Measurements from ENCODE around the gene SLC39A9. TPM values are rescaled to one million over a fixed set of nuclear protein-coding genes. Genes with fewer than 3 reads are reported as not detected.

The SLC39A9 gene
- total RNA-seq, 4 donors from 2014 or later: 50.2 to 64.1 (median 57.9) TPM

DNA sequence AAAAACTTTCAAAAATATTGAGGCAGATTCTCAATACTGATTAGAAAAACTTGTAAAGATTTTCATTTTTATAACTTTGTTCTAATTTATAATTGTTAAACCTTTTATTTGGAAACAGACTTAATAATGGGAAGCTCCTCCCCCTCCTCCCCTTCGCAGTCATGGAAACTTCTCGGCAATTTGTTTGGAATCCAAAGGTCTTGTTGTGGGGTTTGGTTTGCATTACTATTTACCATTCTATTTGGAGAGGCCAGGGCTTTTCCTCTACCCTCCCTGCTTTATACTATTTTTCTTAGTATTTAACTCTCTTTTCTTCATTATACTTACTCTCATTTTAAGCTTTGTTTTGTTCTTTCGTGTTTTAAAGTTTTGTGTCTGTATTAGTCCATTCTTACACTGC, 6.0 kb downstream of the SLC39A9 start:
- TF ChIP-seq, protein P1, sequence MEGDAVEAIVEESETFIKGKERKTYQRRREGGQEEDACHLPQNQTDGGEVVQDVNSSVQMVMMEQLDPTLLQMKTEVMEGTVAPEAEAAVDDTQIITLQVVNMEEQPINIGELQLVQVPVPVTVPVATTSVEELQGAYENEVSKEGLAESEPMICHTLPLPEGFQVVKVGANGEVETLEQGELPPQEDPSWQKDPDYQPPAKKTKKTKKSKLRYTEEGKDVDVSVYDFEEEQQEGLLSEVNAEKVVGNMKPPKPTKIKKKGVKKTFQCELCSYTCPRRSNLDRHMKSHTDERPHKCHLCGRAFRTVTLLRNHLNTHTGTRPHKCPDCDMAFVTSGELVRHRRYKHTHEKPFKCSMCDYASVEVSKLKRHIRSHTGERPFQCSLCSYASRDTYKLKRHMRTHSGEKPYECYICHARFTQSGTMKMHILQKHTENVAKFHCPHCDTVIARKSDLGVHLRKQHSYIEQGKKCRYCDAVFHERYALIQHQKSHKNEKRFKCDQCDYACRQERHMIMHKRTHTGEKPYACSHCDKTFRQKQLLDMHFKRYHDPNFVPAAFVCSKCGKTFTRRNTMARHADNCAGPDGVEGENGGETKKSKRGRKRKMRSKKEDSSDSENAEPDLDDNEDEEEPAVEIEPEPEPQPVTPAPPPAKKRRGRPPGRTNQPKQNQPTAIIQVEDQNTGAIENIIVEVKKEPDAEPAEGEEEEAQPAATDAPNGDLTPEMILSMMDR (IDR thresholded peaks at IDR 0.05; ENCODE audit: low read depth): no peak

DNA sequence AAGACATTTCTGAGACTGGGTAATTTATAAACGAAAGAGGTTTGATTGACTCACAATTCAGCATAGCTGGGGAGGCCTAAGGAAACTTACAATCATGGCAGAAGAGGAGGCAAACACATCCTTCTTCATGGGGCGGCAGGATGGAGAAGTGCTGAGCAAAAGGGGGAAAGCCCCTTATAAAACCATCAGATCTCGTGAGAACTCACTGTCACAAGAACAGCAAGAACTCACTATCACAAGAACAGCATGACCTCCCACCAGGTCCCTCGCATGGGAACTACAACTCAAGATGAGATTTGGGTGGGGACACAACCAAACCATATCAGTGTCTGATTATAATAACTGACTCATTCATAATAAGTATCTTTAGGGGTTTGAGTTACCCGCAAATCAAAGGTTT, 6.4 kb downstream of the SLC39A9 start:
- TF ChIP-seq, protein P1 (IDR thresholded peaks at IDR 0.05; ENCODE audit: low read depth): no peak

DNA sequence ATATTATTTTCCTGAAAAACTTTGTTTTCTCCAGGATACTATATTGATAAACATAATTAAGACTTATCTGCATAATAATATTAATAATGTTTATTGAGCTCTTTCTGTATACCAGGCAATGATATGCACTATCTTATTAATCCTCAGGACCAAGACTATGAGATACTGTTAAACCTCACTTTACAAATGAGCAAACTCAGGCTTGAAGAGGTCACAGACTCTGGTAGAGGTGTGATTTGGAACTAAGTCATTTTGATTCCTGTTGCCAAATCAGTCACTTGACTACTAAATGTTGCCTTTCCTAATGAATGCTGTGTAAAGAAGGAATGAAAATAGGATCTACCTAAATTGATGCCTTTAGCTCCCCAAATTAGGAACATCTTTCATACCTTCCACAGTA, 7.3 kb downstream of the SLC39A9 start:
- TF ChIP-seq, protein P1 (IDR thresholded peaks at IDR 0.05; ENCODE audit: low read depth): no peak

DNA sequence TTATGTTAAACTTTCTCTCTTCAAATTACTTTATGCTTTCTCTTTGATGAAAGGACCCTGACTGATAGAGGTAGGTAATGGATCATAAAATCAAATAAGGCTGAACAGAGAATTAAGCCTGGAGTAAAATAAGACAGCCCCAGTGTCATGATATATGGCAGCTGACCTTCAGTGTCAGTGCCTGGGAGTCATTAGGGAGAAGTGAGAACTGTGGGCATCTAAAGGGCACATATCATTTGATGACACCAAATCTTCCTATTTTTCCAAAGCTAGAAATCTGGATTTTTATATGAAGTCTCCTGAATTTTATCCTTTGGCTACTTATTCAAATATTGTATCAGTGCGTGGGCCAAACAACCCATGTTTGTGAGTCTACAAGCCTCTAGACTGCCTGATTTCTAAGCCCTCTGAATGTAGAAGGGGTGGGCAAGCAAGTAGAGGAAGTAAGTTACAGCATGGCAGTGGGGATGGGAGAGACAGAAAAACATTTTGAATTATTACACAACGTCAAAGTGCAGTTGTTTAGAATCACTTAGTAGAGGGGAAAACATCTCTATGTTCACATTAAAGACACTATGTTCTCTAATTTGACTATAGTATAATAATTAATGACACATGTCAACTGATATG, 10.0 kb downstream of the SLC39A9 start:
- TF ChIP-seq, protein P1 (IDR thresholded peaks at IDR 0.05; ENCODE audit: low read depth): no peak

DNA sequence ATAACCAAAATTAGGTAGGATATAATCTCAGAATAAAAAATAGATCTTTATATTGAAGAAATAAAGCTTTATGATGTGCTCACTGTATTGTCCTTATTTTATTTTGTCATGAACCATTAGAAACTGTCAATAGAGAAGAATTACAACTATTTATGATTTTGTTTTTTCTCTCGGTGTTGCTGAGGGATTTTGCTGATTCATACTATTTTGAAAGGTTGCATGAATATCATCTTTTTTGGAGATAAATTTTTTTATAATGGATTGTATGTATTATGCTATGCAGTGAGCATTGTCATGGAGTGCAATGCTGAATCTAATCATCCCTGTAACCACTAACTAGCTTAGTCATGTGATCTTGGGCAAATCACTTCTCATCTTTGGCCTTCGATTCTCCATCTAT, 15.0 kb downstream of the SLC39A9 start:
- TF ChIP-seq, protein P1 (IDR thresholded peaks at IDR 0.05; ENCODE audit: low read depth): no peak

DNA sequence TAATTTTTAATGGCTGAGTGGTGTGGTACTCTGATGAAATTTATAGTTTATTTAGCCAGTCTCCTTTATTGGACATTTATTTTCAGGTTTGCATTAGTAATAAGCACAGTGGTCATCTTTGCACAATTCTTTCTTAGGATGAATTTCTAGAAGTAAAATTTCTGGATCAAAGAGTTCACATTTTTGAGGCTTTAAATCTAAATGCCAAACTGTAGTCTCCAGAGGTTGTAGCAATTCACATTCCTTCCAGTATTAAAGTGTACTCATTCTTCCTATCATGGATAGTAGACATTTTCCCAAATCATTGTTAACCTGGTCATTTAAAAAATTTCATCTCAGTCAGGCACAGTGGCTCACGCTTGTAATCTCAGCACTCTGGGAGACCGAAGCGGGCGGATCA, 24.8 kb downstream of the SLC39A9 start:
- TF ChIP-seq, protein P1 (IDR thresholded peaks at IDR 0.05; ENCODE audit: low read depth): no peak

DNA sequence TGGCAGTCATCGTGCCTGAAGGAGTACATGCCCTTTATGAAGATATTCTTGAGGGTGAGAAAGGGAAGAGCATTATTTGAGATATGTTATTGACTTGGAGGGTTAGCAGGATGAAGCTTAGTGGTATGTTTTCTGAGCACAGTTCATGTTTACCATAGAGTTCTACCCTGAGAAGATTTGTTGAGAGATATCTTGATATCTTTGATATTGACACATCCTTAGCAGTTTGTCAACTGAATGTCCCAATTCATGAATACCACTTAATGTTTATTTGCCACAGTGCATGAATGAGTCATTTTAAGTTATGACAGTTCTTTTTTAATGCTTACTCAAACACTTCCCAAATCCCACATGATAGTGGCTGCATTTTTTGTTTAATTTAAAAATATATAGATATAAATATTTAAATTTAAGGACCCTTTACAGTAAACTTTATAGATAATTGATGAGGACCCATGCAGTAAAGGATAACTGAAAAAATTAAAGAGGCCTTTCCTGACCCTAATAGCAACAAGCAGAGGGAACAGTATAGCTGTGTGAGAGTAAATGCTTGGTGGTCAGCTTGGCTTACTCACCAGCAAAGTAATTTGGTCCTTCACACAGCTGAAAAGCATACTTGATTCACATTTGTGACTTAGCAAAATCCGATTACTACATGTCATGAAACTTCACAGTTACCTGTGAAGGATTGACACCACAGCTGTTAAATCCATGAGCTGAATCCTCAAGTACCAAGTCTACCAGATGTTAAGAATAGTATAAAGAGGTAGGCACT, 25.8 kb downstream of the SLC39A9 start:
- TF ChIP-seq, protein P1 (IDR thresholded peaks at IDR 0.05; ENCODE audit: low read depth): no peak
